Measurements from ENCODE around the gene SECISBP2L. TPM values are rescaled to one million over a fixed set of nuclear protein-coding genes. Genes with fewer than 3 reads are reported as not detected.

The SECISBP2L gene
- total RNA-seq, 1 donor, result 74.3 TPM

- TF ChIP-seq CTCF (IDR thresholded peaks at IDR 0.05; ENCODE audit: insufficient read depth, low read depth, low read length), result no peak
- DNase-seq (ENCODE audit: low read depth), result no peak
- no peak overlapping the region for H3K4me3 ChIP-seq (ENCODE audit: low read depth, low read length)
Measured at GRCh38 chr15:49058559-49058958, 12.3 kb upstream of the SECISBP2L start.

- TF ChIP-seq CTCF (IDR thresholded peaks at IDR 0.05; ENCODE audit: insufficient read depth, low read depth, low read length), result no peak
- no peak overlapping the region for H3K4me3 ChIP-seq (ENCODE audit: low read depth, low read length)
- no peak for DNase-seq (ENCODE audit: low read depth)
Measured at GRCh38 chr15:49055630-49056029, 9.4 kb upstream of the SECISBP2L start.

GRCh38 chr15:49052662-49053061, 6.4 kb upstream of the SECISBP2L start:
- TF ChIP-seq CTCF (IDR thresholded peaks at IDR 0.05; ENCODE audit: insufficient read depth, low read depth, low read length), result no peak
- no peak for DNase-seq (ENCODE audit: low read depth)

GRCh38 chr15:49047456-49047855, 1.2 kb upstream of the SECISBP2L start:
- TF ChIP-seq CTCF (IDR thresholded peaks at IDR 0.05; ENCODE audit: insufficient read depth, low read depth, low read length), result no peak
- DNase-seq (ENCODE audit: low read depth), result no peak
- no peak overlapping the region for H3K4me3 ChIP-seq (ENCODE audit: low read depth, low read length)

More at GRCh38 chr15:49052662-49053061, 6.4 kb upstream of the SECISBP2L start:
- no peak overlapping the region for H3K4me3 ChIP-seq (ENCODE audit: low read depth, low read length)

- TF ChIP-seq CTCF (IDR thresholded peaks at IDR 0.05; ENCODE audit: insufficient read depth, low read depth, low read length), result no peak
- H3K4me3 ChIP-seq (ENCODE audit: low read depth, low read length), result peak overlapping the region; percentile 96
- peak; percentile 51 for DNase-seq (ENCODE audit: low read depth)
Measured at GRCh38 chr15:49045751-49046219, 461 bp downstream of the SECISBP2L start.

DNA sequence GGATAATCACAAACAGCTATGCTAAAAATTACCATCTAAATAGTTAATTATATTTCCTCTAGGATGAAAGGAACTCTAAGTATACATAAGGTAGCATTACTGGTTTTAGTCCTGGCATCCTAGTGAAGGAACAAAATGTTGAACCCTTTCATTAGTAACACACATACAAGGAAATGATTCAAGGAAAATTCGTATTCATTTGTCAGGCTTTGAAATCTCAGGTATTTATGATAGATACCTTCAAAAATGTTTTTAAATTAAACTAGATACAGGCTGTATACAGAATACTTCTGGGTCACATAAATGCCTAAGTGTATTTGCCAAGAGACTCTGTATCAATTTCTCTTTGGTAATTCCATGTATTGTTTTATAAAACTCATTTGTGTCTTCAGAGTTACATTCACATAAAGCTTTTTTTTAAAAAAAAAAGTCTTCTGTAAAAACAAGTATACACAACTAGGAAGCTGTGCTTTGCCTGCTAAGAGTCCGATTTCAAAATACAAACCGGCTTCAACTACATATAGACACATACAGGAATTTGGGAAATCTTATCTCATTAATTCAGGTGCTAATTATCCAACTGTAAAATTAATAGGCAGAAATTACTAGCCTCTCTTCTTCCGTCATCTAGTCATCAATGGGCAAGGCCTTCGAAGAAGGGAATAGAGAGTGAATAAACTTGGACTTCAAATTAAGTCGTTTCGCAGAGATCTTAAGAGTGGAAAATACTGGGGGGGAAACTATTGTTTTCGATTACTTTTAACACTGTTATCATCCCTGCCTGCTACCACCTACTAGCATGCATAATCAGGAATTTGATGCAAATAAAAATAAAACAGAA, 1.3 kb downstream of the SECISBP2L start:
- H3K4me3 ChIP-seq (ENCODE audit: low read depth, low read length), result peak overlapping the region; percentile 96
- DNase-seq (ENCODE audit: low read depth), result peak; percentile 20
- TF ChIP-seq CTCF (IDR thresholded peaks at IDR 0.05; ENCODE audit: insufficient read depth, low read depth, low read length), result no peak

Measured in fibroblast of villous mesenchyme (primary cell).